Measurements from ENCODE around the gene F8A1.
"Not testable (repeated sequence)": the region's sequence is repeated elsewhere in the genome, so short reads cannot be mapped to it uniquely, and the experiment has no call there.

The F8A1 gene

GRCh38 chrX:154886069-154886788 is at the start of gene F8A1:
Gene F8A1, plus strand, starts transcription at chrX:154886355. Its CDS starts 20 bp downstream, at chrX:154886375.
- DNase-seq = not testable (repeated sequence)

GRCh38 chrX:154840856-154841255 is 45.3 kb upstream of the F8A1 start:
- peak; percentile 59 for DNase-seq

GRCh38 chrX:154850957-154851611 is 35.1 kb upstream of the F8A1 start:
- DNase-seq = no peak

GRCh38 chrX:154855256-154855655 is 30.9 kb upstream of the F8A1 start:
- DNase-seq = no peak

GRCh38 chrX:154868522-154868921 is 17.6 kb upstream of the F8A1 start:
- DNase-seq = not testable (repeated sequence)

GRCh38 chrX:154873329-154873728 is 12.8 kb upstream of the F8A1 start:
- peak; percentile 0 for DNase-seq

GRCh38 chrX:154884069-154884468 is 2.1 kb upstream of the F8A1 start:
- DNase-seq = not testable (repeated sequence)

GRCh38 chrX:154885057-154885456 is 1.1 kb upstream of the F8A1 start:
- not testable (repeated sequence) for DNase-seq

- not testable (repeated sequence) for DNase-seq
These were observed 606 bp upstream of the F8A1 start for GRCh38 chrX:154885549-154885948.

- DNase-seq = not testable (repeated sequence)
These were observed 650 bp downstream of the F8A1 start for GRCh38 chrX:154886789-154887221.

GRCh38 chrX:154890990-154891639 is 5.0 kb downstream of the F8A1 start:
- no peak for DNase-seq

- no peak for DNase-seq
These were observed 6.1 kb downstream of the F8A1 start for GRCh38 chrX:154892296-154892695.

- no peak for DNase-seq
These were observed 14.2 kb downstream of the F8A1 start for GRCh38 chrX:154900323-154900722.

GRCh38 chrX:154902408-154902807 is 16.3 kb downstream of the F8A1 start:
- no peak for DNase-seq

GRCh38 chrX:154908821-154909220 is 22.7 kb downstream of the F8A1 start:
- DNase-seq = no peak

GRCh38 chrX:154910048-154910447 is 23.9 kb downstream of the F8A1 start:
- DNase-seq = not testable (repeated sequence)

GRCh38 chrX:154910528-154910927 is 24.4 kb downstream of the F8A1 start:
- DNase-seq = not testable (repeated sequence)

- no peak for DNase-seq
These were observed 27.9 kb downstream of the F8A1 start for GRCh38 chrX:154914052-154914451.

GRCh38 chrX:154918060-154918483 is 31.9 kb downstream of the F8A1 start:
- DNase-seq = peak; percentile 41

- DNase-seq = not testable (repeated sequence)
These were observed 38.6 kb downstream of the F8A1 start for GRCh38 chrX:154924771-154925170.

Measured in suppressor macrophage treated with lipopolysaccharide for 4 hours (primary cell).